Measurements from ENCODE around the gene ADGRA1. TPM values are rescaled to one million over a fixed set of nuclear protein-coding genes. Genes with fewer than 3 reads are reported as not detected.

ADGRA1 gene
- total and polyA plus RNA-seq, 2 of the 8 experiments (the other 6 are each of a cell fraction or from before 2014, with no cell fraction given): 0.17 to 0.21 TPM

- Histone ChIP-seq H3K4me1 (replicated peaks in 1 of 4; ENCODE audit: control insufficient read depth in 3 of 4, insufficient read depth in 4 of 4, low read length in 3 of 4) (no peaks in the 10 kb centered on the region), H4K91ac (replicated peaks; ENCODE audit: insufficient read length, low read length) (peak overlapping the region; percentile 96), H3K56ac (replicated peaks; ENCODE audit: insufficient read length, low read depth, low read length) (no peak overlapping the region), H4K5ac (ENCODE audit: insufficient read length, low read depth, low read length) (no peak overlapping the region), H3K27me3 (replicated peaks in 1 of 4; ENCODE audit: control insufficient read depth in 3 of 4, extremely low read depth in 1 of 4, insufficient read depth in 3 of 4, low read length in 3 of 4) (no peaks in the 10 kb centered on the region), H3K23ac (ENCODE audit: insufficient read length) (peak overlapping the region; percentile 97), H2BK5ac (ENCODE audit: low read depth, low read length) (peak overlapping the region; percentile 63; the same call in 1 of the 2 replicates), H4K8ac (ENCODE audit: extremely low read depth, insufficient read depth, low read length) (no peak overlapping the region), H3K4ac (replicated peaks; ENCODE audit: insufficient read length, low read depth, low read length) (peak overlapping the region; percentile 96), H3K23me2 (ENCODE audit: low read depth, low read length) (peaks cover 26% of the 10 kb centered on the region), H2BK120ac (replicated peaks; ENCODE audit: low read depth, low read length) (peak overlapping the region; percentile 64), H3K14ac (ENCODE audit: insufficient read length) (peak overlapping the region; percentile 98), H3K27ac (ENCODE audit: low read depth, low read length) (no peak overlapping the region; the same call in 1 of the 2 replicates), H4K20me1 (replicated peaks in 1 of 2; ENCODE audit: control insufficient read depth in 1 of 2, insufficient read depth in 2 of 2, low read length in 2 of 2) (peaks cover 0 to 20% of the 10 kb centered on the region in 2 experiments), H3K4me2 (ENCODE audit: insufficient read depth in 1 of 2, low read depth in 2 of 2, low read length in 2 of 2) (no peak overlapping the region), H3K18ac (ENCODE audit: extremely low read depth, low read length) (no peak overlapping the region), H3K79me1 (ENCODE audit: low read depth, low read length) (no peaks in the 10 kb centered on the region; the same call in 1 of the 2 replicates), H2AK5ac (ENCODE audit: low read depth, low read length) (peak overlapping the region; percentile 68; the same call in 1 of the 2 replicates), H3K9ac (replicated peaks in 1 of 4; ENCODE audit: extremely low read depth in 1 of 4, low read depth in 3 of 4, low read length in 3 of 4) (no peak overlapping the region; a peak in 1 of 7 replicates), H3K4me3 (ENCODE audit: extremely low read depth in 1 of 4, insufficient read depth in 2 of 4, low read depth in 3 of 4, low read length in 4 of 4) (no peak overlapping the region), H2BK20ac (ENCODE audit: low read length) (peak overlapping the region; percentile 3; the same call in 1 of the 2 replicates), H2BK15ac (ENCODE audit: low read length) (peak overlapping the region; percentile 21; the same call in 1 of the 2 replicates), H2BK12ac (ENCODE audit: low read depth, low read length) (peak overlapping the region; percentile 40; the same call in 1 of the 2 replicates), H3K36me3 (ENCODE audit: control insufficient read depth in 2 of 4, insufficient read depth in 4 of 4, low read length in 3 of 4) (peaks cover 0 to 5% (median 0%) of the 10 kb centered on the region in 4 experiments; a peak in 1 of 8 replicates), H3K9me3 (ENCODE audit: insufficient read depth in 2 of 2, low read depth in 1 of 2, low read length in 1 of 2) (peaks cover 14 to 17% of the 10 kb centered on the region in 2 experiments), H3K79me2 (ENCODE audit: control insufficient read depth in 1 of 2, insufficient read depth in 2 of 2, low read length in 2 of 2) (no peaks in the 10 kb centered on the region), H2AFZ (ENCODE audit: low read length) (no peak overlapping the region)
- WGBS, 2 experiments (ENCODE audit: extremely low coverage in 1 of 2, insufficient coverage in 1 of 2, insufficient read length in 1 of 2, insufficient replicate concordance in 2 of 2, low coverage in 1 of 2, low lambda C conversion rate in 2 of 2, missing lambda C conversion rate in 1 of 2): 92% methylated on average over 12 of the region's 12 CpGs; no CpG with 5 or more reads in 1 of the 2 experiments
- ChIA-PET POLR2A (ENCODE audit: partially characterized antibody) (interaction anchor here (1.0 to 1.5 kb wide), 2 partner anchors 10 kb away, joined by 4 read pairs; no protein-coding TSS in a partner anchor), CTCF (ENCODE audit: partially characterized antibody) (no interaction called here)
- FAIRE-seq (peak; percentile 52), DNase-seq (ENCODE audit: low read depth in 1 of 2, low spot score in 2 of 2) (no peak)
- TF ChIP-seq GABPA (IDR thresholded peaks at IDR 0.05; ENCODE audit: borderline replicate concordance, insufficient read depth, low read length): no peak
- no peak for TF ChIP-seq POLR2A (IDR thresholded peaks at IDR 0.05; ENCODE audit: control extremely low read depth in 1 of 2, low read depth in 2 of 2, low read length in 2 of 2)
- TF ChIP-seq EGR1 (IDR thresholded peaks at IDR 0.05; ENCODE audit: borderline replicate concordance, low read depth, low read length): no peak
- TF ChIP-seq ASH2L (IDR thresholded peaks at IDR 0.05; ENCODE audit: low read length): no peak
- TF ChIP-seq CTCF (IDR thresholded peaks at IDR 0.05; ENCODE audit: control extremely low read depth in 1 of 3, insufficient read depth in 1 of 3, low read depth in 1 of 3, low read length in 3 of 3): no peak
- TF ChIP-seq CEBPB (IDR thresholded peaks at IDR 0.05; ENCODE audit: low read depth, low read length): no peak
- TF ChIP-seq USF2 (IDR thresholded peaks at IDR 0.05; ENCODE audit: low read length): no peak
- TF ChIP-seq KDM5A (IDR thresholded peaks at IDR 0.05; ENCODE audit: low read length): no peak
These were observed 89.8 kb downstream of the ADGRA1 start for GRCh38 chr10:133177380-133178157.
